ENCODE data around the gene PRKX.
"Not testable (repeated sequence)": the region's sequence is repeated elsewhere in the genome, so short reads cannot be mapped to it uniquely, and the experiment has no call there.

Gene PRKX

DNA sequence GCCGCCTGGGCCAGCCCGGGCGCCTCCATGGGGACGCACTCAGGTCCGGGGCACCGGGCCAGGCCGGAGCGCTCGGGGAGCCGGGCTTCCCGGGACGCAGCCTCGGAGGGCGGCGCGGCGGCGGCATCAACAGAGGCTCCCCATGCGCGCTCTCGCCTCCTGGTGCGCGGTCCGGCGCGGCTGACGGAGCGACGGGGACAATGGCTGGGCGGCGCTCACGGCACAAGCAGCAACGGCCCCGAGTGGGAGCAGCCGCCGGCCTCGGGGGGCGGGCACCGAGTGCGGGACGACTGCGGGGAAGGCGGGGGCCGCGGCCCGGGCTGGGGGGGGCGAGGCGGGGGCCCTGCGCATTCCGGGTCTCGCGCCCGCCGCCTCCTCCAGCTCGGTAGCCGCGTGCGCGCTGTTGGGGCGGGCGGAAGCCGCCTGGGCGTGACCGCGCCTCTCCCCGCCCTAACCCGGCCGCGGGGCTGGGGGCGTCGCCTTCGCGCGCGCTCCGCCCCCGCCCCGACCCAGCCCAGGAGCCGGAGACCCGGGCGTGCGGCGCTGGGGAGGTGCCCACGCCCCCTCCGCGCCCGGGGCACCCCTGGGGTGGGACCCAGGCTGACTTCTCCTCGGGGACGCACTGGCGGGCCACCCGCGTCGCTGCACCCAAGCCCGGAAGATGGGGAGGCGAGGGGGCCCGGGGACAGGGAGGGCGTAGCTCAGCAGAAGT lies at the start of gene PRKX:
Gene PRKX, minus strand, starts transcription at position 425 of the 712 bp plus-strand sequence. Its CDS starts 396 bp downstream, at position 29.
- peak within 1 kb of the TSS; percentile 54; the same call in 1 of the 2 replicates for H3K27ac ChIP-seq

DNA sequence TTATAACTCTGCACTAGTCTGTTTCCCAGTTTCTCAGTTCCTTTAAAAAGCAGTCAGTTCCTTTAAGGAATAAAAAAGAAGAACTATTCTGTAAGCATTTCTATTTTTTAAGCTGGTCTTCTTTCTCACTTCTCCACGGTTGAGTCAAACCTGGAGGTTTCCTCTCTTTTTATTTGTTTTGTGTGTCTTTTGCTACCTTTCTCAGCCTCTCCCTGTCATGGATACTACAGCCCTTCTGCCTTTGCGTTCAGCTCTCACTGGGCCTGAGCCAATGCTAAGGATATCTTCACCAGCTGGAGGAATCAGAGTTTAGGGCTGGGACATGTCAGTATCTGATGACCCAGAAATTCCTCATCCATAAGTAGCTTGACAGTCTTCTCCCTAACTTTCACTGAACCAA lies 49.7 kb upstream of the PRKX start:
- TF ChIP-seq, protein P1, sequence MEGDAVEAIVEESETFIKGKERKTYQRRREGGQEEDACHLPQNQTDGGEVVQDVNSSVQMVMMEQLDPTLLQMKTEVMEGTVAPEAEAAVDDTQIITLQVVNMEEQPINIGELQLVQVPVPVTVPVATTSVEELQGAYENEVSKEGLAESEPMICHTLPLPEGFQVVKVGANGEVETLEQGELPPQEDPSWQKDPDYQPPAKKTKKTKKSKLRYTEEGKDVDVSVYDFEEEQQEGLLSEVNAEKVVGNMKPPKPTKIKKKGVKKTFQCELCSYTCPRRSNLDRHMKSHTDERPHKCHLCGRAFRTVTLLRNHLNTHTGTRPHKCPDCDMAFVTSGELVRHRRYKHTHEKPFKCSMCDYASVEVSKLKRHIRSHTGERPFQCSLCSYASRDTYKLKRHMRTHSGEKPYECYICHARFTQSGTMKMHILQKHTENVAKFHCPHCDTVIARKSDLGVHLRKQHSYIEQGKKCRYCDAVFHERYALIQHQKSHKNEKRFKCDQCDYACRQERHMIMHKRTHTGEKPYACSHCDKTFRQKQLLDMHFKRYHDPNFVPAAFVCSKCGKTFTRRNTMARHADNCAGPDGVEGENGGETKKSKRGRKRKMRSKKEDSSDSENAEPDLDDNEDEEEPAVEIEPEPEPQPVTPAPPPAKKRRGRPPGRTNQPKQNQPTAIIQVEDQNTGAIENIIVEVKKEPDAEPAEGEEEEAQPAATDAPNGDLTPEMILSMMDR (conservative IDR thresholded peaks at IDR 0.05), result no peak
- no peak overlapping the region for H3K27ac ChIP-seq

More for the DNA sequence above, at the start of gene PRKX:
- TF ChIP-seq, protein P1 (conservative IDR thresholded peaks at IDR 0.05), result no peak

DNA sequence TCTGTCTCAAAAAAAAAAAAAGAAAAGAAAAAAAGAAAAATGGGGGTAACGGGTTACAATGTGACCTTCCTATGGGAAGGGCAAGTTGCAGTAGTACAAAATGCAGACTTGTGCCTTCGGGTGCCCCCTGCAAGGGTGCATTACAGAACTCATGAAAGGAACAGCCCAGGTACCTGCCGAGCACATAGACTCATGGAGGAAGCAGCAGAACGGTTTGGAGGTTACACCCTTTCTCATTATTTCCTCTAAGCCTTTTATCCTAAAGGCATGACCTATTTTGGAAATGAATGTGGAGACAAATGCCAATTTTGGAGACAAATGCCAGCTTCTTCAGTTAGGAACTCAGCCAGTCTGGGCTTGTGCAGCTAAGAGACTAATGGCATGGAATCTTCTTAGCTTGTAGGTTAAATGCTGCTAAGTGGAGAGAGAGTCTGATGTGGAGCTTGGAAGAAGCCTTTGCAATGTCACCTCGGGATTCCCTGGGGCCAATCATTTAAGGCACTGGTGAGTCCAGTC lies 44.1 kb upstream of the PRKX start:
- H3K27ac ChIP-seq, result no peak overlapping the region
- TF ChIP-seq, protein P1 (conservative IDR thresholded peaks at IDR 0.05), result no peak

DNA sequence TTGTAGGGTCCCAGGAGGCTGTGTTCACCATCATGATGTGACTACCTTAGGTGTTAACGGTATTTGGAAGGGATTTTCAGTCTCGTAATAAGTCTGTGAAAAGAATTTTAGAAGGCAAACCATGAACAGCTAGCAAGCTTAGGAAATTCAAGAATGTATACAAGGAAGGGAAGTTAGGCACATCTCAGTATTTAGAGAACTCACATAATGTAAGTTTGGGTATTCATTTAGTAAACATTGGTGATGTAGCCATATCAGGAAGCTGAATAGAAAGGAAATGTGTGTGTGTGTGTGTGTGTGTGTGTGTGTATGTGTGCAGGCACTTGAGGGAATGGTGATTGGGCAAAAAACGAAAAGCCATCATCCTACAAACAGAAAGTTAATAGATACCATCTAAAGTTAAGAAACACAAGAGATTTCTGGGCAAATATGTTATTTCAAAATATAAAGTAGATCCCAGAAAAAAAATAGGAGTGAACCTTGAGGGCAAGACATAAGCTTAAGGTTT lies 34.7 kb upstream of the PRKX start:
- TF ChIP-seq, protein P1 (conservative IDR thresholded peaks at IDR 0.05), result no peak
- H3K27ac ChIP-seq, result no peak overlapping the region

DNA sequence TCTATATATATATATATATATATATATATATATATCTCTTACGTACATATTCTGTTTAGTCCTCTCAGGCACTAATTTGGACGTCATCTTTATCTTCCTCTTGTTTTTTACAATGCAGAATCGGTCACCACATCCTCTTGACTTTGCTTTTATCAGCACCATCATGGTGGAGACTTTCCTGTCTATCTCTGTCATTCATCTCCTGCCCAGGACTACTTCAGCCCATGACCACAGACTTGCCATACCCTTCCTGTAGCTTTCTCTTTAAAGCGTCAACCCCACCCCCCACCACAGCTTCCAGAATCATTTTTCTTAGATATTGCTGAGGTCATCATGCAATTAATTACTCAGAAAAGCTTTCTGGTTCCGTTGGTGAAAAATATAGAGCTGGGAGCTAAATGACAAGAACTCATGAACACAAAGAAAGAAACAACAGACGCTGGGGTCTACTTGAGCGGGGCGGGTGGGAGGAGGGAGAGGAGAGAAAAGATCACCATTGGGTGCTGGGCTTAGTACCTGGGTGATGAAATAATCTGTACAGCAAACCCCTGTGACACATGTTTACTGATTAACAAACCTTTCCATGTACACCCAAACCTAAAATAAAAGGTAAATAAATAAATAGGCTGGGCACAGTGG lies 30.5 kb upstream of the PRKX start:
- H3K27ac ChIP-seq, result no peak overlapping the region
- TF ChIP-seq, protein P1 (conservative IDR thresholded peaks at IDR 0.05), result no peak

DNA sequence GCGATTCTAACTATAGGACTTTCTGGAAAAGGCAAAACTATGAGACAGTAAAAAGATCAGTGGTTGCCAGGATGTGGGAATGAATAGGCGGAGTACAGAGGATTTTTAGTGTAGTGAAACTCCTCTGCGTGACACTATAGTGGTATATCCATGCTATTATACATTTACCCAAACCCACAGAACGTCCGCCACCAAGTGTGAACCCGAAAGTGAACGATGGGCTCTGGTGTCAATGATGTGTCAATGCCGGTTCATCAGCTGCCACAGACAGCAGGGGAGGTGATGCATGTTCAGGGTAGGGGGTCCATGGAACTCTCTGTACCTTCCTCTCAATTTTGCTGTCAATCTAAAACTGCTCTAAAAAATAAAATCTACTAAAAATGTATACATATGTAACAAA lies 27.5 kb upstream of the PRKX start:
- H3K27ac ChIP-seq, result not testable (repeated sequence)

DNA sequence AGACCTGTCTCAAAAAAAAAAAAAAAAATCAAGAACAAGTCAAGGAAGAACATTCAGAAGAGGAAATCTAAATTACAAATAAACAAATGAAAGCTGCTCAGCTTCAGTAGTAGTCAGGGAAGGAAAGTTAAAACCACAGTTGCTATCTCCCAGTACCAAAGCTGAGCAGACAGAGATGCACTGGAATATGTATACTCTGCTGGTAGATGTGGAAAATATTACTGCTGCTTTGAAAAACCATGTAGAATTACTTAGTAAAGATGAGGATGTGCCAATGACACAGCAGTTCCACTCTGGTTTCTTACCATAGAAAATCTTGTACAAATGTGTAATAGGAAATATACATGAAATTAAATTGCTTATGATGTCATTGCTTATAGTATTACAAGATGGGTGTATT lies 25.1 kb upstream of the PRKX start:
- TF ChIP-seq, protein P1 (conservative IDR thresholded peaks at IDR 0.05), result no peak
- H3K27ac ChIP-seq, result no peak overlapping the region

DNA sequence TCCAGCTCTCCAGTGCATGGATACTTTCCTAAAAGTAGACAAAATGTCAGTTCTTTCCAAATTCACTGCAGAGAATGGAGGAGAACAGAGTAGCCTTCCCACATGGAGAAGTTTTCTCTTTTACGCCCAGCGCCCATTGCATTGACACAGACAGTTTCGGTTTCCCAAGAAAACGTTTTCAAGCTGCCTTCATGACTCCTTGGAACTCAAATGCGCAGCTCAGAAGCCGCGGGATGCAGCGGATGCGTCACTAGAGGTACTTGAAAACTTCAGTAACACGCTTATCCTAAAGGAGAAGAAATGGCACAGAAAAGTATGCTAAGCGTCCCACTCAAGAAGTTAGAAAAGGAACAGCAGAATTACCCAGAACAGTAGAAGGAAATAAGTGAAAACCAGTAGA lies 23.1 kb upstream of the PRKX start:
- not testable (repeated sequence) for H3K27ac ChIP-seq

DNA sequence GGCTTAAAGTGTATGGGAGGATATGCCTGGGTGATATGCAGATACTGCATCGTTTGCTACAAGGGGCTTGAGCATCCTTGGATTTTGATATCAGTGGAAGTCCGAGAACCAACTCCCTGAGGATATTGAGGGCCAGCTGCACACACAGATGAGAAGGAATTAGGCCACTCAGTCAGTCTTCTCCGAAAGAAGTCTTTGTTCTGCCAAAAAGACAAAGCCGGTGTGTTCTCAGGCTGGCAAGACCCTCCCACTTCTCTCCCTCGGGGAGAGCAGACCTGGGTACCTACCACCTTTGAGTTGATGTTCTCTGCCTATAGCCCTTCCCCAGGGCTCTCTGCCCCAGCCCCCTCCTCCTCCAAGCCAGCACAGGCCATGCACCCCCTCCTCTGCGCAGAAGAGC lies 22.4 kb upstream of the PRKX start:
- H3K27ac ChIP-seq, result not testable (repeated sequence)

DNA sequence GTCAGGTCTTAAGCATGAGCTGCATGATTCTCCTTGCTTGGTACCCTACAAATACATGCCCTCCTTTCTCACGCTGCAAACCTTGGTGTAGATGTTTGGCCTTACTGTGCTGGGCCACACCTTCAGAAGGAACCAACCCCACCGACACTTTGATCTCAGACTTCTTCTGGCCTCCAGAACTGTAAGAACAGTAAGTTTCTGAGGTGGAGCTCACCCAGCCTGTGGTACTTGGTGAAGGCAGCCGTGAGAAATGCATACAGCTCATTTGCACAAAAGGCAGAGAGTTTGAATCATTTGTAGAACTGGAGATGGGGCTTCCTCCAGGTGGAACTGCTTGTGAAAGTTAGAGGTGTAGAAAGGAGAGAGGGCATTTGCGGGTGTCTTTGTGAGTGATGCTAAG lies 21.0 kb upstream of the PRKX start:
- not testable (repeated sequence) for H3K27ac ChIP-seq

All from VCaP (cell line).